HCT116 (cell line): ENCODE results near the gene TBX20. TPM values are rescaled to one million over a fixed set of nuclear protein-coding genes. Genes with fewer than 3 reads are reported as not detected.

Source experiments
- ATAC-seq: fragments of 200-7000 bp; cut with Tn5 transposase; 2 replicates; pipeline ENCODE4 v1.9.1; 2020; ENCODE audit warnings: mild to moderate bottlenecking, moderate library complexity
- BruUV-seq: library from RNA; stranded (reverse); fragments of 400-500 nt; replicated peaks from 2 replicates; lab custom pipeline; 2021; lab: Mats Ljungman, UMichigan
- CTCF ChIA-PET: fragments of 300-600 bp; sonication (Branson Sonifier 250); formaldehyde crosslinking; loops from one replicate; lab custom pipeline; 2021; ENCODE audit warnings: antibody characterized with exemption; lab: Charles Lee
- POLR2A ChIA-PET: fragments of 300-600, 350-600 bp; sonication (Branson Sonifier 250); formaldehyde crosslinking; loops from one replicate; lab custom pipeline; 2021; ENCODE audit warnings: antibody characterized with exemption; lab: Charles Lee
- RAD21 ChIA-PET, 2 experiments: fragments of 300-600 bp; sonication (Branson Sonifier 250); formaldehyde crosslinking; loops; one replicate each; lab custom pipeline; 2023; ENCODE audit warnings: low total read pairs in 2 of 2; ENCODE audit not compliant: uncharacterized antibody in 2 of 2, unreplicated experiment in 2 of 2, low non-redundant PET in 1 of 2; lab: Charles Lee
- DNase-seq: peaks from one replicate; pipeline ENCODE4 v3.0.0-alpha.2; 2010; ENCODE audit warnings: low read depth, low spot score
- H2AFZ ChIP-seq: fragments of 200-600 bp; shearing (Covaris generic), sonication (generic); 2 replicates; pipeline ENCODE4 v1.6.1; 2017; ENCODE audit warnings: low read depth, mixed run types, mixed read lengths, antibody characterized with exemption, low read length; ENCODE audit not compliant: poor library complexity, severe bottlenecking
- H3K27ac ChIP-seq: 2 replicates; pipeline ENCODE4 v1.5.1; 2012; ENCODE audit warnings: low read depth, low read length
- H3K27me3 ChIP-seq: fragments of 200-600 bp; sonication (generic); 2 replicates; pipeline ENCODE4 v1.6.1; 2016; ENCODE audit warnings: mixed run types, low read length, mixed read lengths; ENCODE audit not compliant: insufficient read depth
- H3K36me3 ChIP-seq, 2 experiments: fragments of 200-500 bp in 1 of 2; fragments of 200-600 bp in 1 of 2; sonication (Bioruptor generic) in 1 of 2; sonication (generic) in 1 of 2; 2 replicates each; pipeline versions ENCODE4 v1.5.1 to v1.6.1; 2014 to 2016; ENCODE audit warnings: low read length in 2 of 2, inconsistent platforms in 1 of 2, mixed read lengths in 1 of 2, mixed run types in 1 of 2; ENCODE audit not compliant: insufficient read depth in 2 of 2, control insufficient read depth in 1 of 2
- H3K4me1 ChIP-seq, 2 experiments: fragments of 200-600 bp in 1 of 2; sonication (generic) in 1 of 2; 2 replicates each; pipeline versions ENCODE4 v1.5.1 to v1.6.1; 2012 to 2017; ENCODE audit warnings: low read length in 2 of 2, inconsistent platforms in 1 of 2, mild to moderate bottlenecking in 1 of 2, mixed read lengths in 1 of 2, mixed run types in 1 of 2, moderate library complexity in 1 of 2; ENCODE audit not compliant: insufficient read depth in 2 of 2, control insufficient read depth in 1 of 2
- H3K4me2 ChIP-seq: fragments of 200-600 bp; sonication (generic); 2 replicates; pipeline ENCODE4 v1.6.1; 2017; ENCODE audit warnings: mixed run types, low read length, mixed read lengths
- H3K4me3 ChIP-seq, 2 experiments: fragments of 200-600 bp in 1 of 2; sonication (generic) in 1 of 2; replicated peaks in 1 of 2; 2 replicates each; pipeline ENCODE4 v1.5.1; 2011 to 2016; ENCODE audit warnings: low read length in 2 of 2, control low read depth in 1 of 2, low read depth in 1 of 2, mild to moderate bottlenecking in 1 of 2, mixed read lengths in 1 of 2, mixed run types in 1 of 2
- H3K79me2 ChIP-seq: fragments of 200-600 bp; sonication (generic); 2 replicates; pipeline ENCODE4 v1.6.1; 2017; ENCODE audit warnings: mild to moderate bottlenecking, mixed run types, low read length, moderate library complexity, mixed read lengths; ENCODE audit not compliant: insufficient read depth
- H3K9ac ChIP-seq: fragments of 200-600 bp; sonication (generic); 2 replicates; pipeline ENCODE4 v1.6.1; 2016; ENCODE audit warnings: low read length, mixed read lengths
- H3K9me2 ChIP-seq: fragments of 200-600 bp; sonication (generic), shearing (Covaris generic); 2 replicates; pipeline ENCODE4 v1.6.1; 2017; ENCODE audit warnings: mixed run types, mild to moderate bottlenecking, moderate library complexity; ENCODE audit not compliant: insufficient read depth
- H3K9me3 ChIP-seq, 2 experiments: fragments of 200-500 bp in 1 of 2; fragments of 200-600 bp in 1 of 2; sonication (Bioruptor generic) in 1 of 2; sonication (generic) in 1 of 2; 2 replicates each; pipeline ENCODE4 v1.6.1; 2014 to 2017; ENCODE audit warnings: low read length in 2 of 2, mixed read lengths in 2 of 2, inconsistent platforms in 1 of 2, low read depth in 1 of 2, mild to moderate bottlenecking in 1 of 2, mixed run types in 1 of 2, moderate library complexity in 1 of 2; ENCODE audit not compliant: control insufficient read depth in 1 of 2, insufficient read depth in 1 of 2
- H4K20me1 ChIP-seq: fragments of 200-600 bp; sonication (generic), shearing (Covaris generic); 2 replicates; pipeline ENCODE4 v1.6.1; 2017; ENCODE audit warnings: mixed run types, mild to moderate bottlenecking, moderate library complexity; ENCODE audit not compliant: insufficient read depth
- ATF3 ChIP-seq: IDR thresholded peaks from 2 replicates; pipeline ENCODE4 v1.6.1; 2012
- CEBPB ChIP-seq: IDR thresholded peaks from 2 replicates; pipeline ENCODE4 v1.6.1; 2012; ENCODE audit warnings: low read depth
- CTCF ChIP-seq, 3 experiments: fragments of 200-600 bp in 1 of 3; sonication (generic) in 1 of 3; IDR thresholded peaks in 2 of 3; conservative IDR thresholded peaks in 1 of 3; 2 replicates each; pipeline ENCODE4 v1.5.1; 2012 to 2017; ENCODE audit warnings: low read depth in 2 of 3, low read length in 2 of 3, antibody characterized with exemption in 1 of 3, borderline replicate concordance in 1 of 3, control low read depth in 1 of 3, mild to moderate bottlenecking in 1 of 3, mixed read lengths in 1 of 3, mixed run types in 1 of 3, moderate library complexity in 1 of 3; ENCODE audit not compliant: insufficient read depth in 1 of 3
- EZH2 ChIP-seq: fragments of 200-600 bp; sonication (generic); IDR thresholded peaks from 2 replicates; pipeline ENCODE4 v1.6.1; 2017; ENCODE audit warnings: antibody characterized with exemption, mixed run types
- JUND ChIP-seq: IDR thresholded peaks from 2 replicates; pipeline ENCODE4 v1.6.1; 2012
- MAX ChIP-seq: IDR thresholded peaks from 2 replicates; pipeline ENCODE4 v1.6.1; 2012
- POLR2A ChIP-seq: IDR thresholded peaks from 2 replicates; pipeline ENCODE4 v1.7.0; 2011; ENCODE audit warnings: borderline replicate concordance; ENCODE audit not compliant: insufficient read depth, insufficient read length; ENCODE audit errors: extremely low read depth
- POLR2AphosphoS5 ChIP-seq: IDR thresholded peaks from 2 replicates; pipeline ENCODE4 v1.6.1; 2011; ENCODE audit warnings: mild to moderate bottlenecking, low read depth, low read length, moderate library complexity
- RAD21 ChIP-seq: IDR thresholded peaks from 2 replicates; pipeline ENCODE4 v1.6.1; 2012; ENCODE audit warnings: low read depth, mild to moderate bottlenecking
- SP1 ChIP-seq: IDR thresholded peaks from 2 replicates; pipeline ENCODE4 v1.6.1; 2012; ENCODE audit warnings: low read depth
- SRF ChIP-seq: IDR thresholded peaks from 2 replicates; pipeline ENCODE4 v1.6.1; 2012; ENCODE audit warnings: low read depth
- ZBTB33 ChIP-seq: IDR thresholded peaks from 2 replicates; pipeline ENCODE4 v1.6.1; 2011; ENCODE audit warnings: mild to moderate bottlenecking, low read length, moderate library complexity; ENCODE audit not compliant: insufficient replicate concordance; ENCODE audit errors: extremely low read depth
- ZFX ChIP-seq: fragments of 450-650 bp; IDR thresholded peaks from 2 replicates; pipeline ENCODE4 v1.6.1; 2017
- ZNF274 ChIP-seq: fragments of 200-500 bp; sonication (Bioruptor generic); IDR thresholded peaks from 2 replicates; pipeline ENCODE4 v1.6.1; 2014; ENCODE audit warnings: mild to moderate bottlenecking, low read depth, low read length, inconsistent platforms
- intact Hi-C: fragments of 100-400 bp; cut with micrococcal nuclease; formaldehyde crosslinking; loops from 2 replicates; pipeline ENCODE4 v1.10.0; 2022
- total RNA-seq: library from RNA; stranded (reverse); gene quantifications from one replicate; pipeline ENCODE4 v1.2.1, GENCODE V29; 2021; ENCODE audit not compliant: unreplicated experiment

Gene TBX20
- total RNA-seq, 1 experiment from 2014 or later, result not detected

- Histone ChIP-seq H2AFZ (no peak overlapping the region), H3K4me2 (no peak overlapping the region), H3K9me3 (no peaks in the 10 kb centered on the region), H3K4me3 (no peak overlapping the region), H3K9ac (no peak overlapping the region), H3K9me2 (no peaks in the 10 kb centered on the region), H3K27me3 (peaks cover 58% of the 10 kb centered on the region), H4K20me1 (no peaks in the 10 kb centered on the region; the same call in 1 of the 2 replicates)
- ChIA-PET RAD21 (no interaction called here), POLR2A (no interaction called here)
- ATAC-seq, result no peak
- intact Hi-C loops, result no loop called here
- TF ChIP-seq ZNF274 (no peak), POLR2A (no peak), CEBPB (no peak), EZH2 (no peak), ZFX (no peak), RAD21 (no peak), SRF (no peak), MAX (no peak), JUND (no peak), ZBTB33 (no peak), ATF3 (no peak), SP1 (no peak), POLR2AphosphoS5 (no peak), CTCF (IDR thresholded peaks at IDR 0.05 in 2 of 3, conservative IDR thresholded peaks at IDR 0.05 in 1 of 3; ENCODE audit: borderline replicate concordance in 1 of 3, insufficient read depth in 1 of 3, low read depth in 2 of 3, low read length in 2 of 3) (no peak)
- TF ChIP-seq, all 23 proteins: peak for 0
- H3K27ac ChIP-seq, result no peak overlapping the region
- H3K79me2 ChIP-seq, result no peaks in the 10 kb centered on the region
- no TSS peak for BruUV-seq
- no peaks in the 10 kb centered on the region for H3K36me3 ChIP-seq
- DNase-seq, result no peak
- CTCF ChIA-PET, result no interaction called here
- H3K4me1 ChIP-seq, result no peaks in the 10 kb centered on the region
Observed at GRCh38 chr7:35251606-35252310, 2.1 kb downstream of the TBX20 start.
